Epithelial cell of alveolus of lung (primary cell): ENCODE results near the gene CDH15. TPM values are rescaled to one million over a fixed set of nuclear protein-coding genes. Genes with fewer than 3 reads are reported as not detected.

Experiments
- total RNA-seq: library from RNA; depleted of rRNA; stranded (reverse); fragments of >200 nt; gene quantifications from 2 replicates; pipeline ENCODE4 v1.2.1, GENCODE V29; 2015

Gene CDH15
- under 0.01 and 2.4 TPM in 2 replicates for total RNA-seq

GRCh38 chr16:89171216-89172170 lies at the start of gene CDH15:
CDH15 (plus strand) TSS chr16:89171748; CDS start chr16:89171832, 84 bp downstream.

GRCh38 chr16:89200124-89200849 lies 28.7 kb downstream of the CDH15 start, which contains the start of gene SLC22A31:
SLC22A31 (minus strand) TSS chr16:89200537; CDS start chr16:89200501, 36 bp downstream.

GRCh38 chr16:89217388-89218191 lies 46.0 kb downstream of the CDH15 start, which contains the start of gene ZNF778:
ZNF778 (plus strand) TSS chr16:89217703; CDS start chr16:89221128, 3,425 bp downstream.

Other genes starting within 250 kb of the CDH15 start
- gene CBFA2T3, start 194.5 kb upstream of the CDH15 start, total RNA-seq: not detected in 2 replicates
- gene ACSF3, start 77.9 kb upstream of the CDH15 start, total RNA-seq: 27.3 and 27.9 TPM in 2 replicates
- gene SLC22A31, start 28.8 kb downstream of the CDH15 start, total RNA-seq: 11.1 TPM in 1 of 2 replicates, not detected in the other
- gene ZNF778, start 46.0 kb downstream of the CDH15 start, total RNA-seq: 6.5 and 8.8 TPM in 2 replicates